Left ventricle myocardium inferior (tissue), 1 donor: Measurements from ENCODE around the gene PSD4. TPM values are rescaled to one million over a fixed set of nuclear protein-coding genes. Genes with fewer than 3 reads are reported as not detected.

Source experiments
- DNase-seq: peaks from one replicate; pipeline ENCODE4 v3.0.0-alpha.2; 2020
- H3K27ac ChIP-seq: fragments of 200-600 bp; replicated peaks from 2 replicates; pipeline ENCODE4 v1.8.0; 2021
- H3K27me3 ChIP-seq: fragments of 200-600 bp; 2 replicates; pipeline ENCODE4 v1.8.0; 2021; ENCODE audit warnings: low read depth
- H3K36me3 ChIP-seq: fragments of 200-600 bp; 2 replicates; pipeline ENCODE4 v1.8.0; 2021
- H3K4me1 ChIP-seq: fragments of 200-600 bp; 2 replicates; pipeline ENCODE4 v1.8.0; 2021
- H3K4me3 ChIP-seq: fragments of 200-600 bp; 2 replicates; pipeline ENCODE4 v1.8.0; 2021; ENCODE audit warnings: mild to moderate bottlenecking, moderate library complexity
- H3K9me3 ChIP-seq: fragments of 200-600 bp; replicated peaks from 2 replicates; pipeline ENCODE4 v1.8.0; 2021
- CTCF ChIP-seq: fragments of 200-600 bp; IDR thresholded peaks from 2 replicates; pipeline ENCODE4 v1.8.0; 2021; ENCODE audit warnings: antibody characterized with exemption, mild to moderate bottlenecking, borderline replicate concordance
- intact Hi-C: fragments of 100-400 bp; cut with micrococcal nuclease; formaldehyde crosslinking; loops from one replicate; pipeline ENCODE4 v1.11.0; 2022
- total RNA-seq: library from RNA; stranded (reverse); fragmentation: NEBNext Ultra II Directional; extraction: Animal tissue kit (Norgen Biotek cat#: 25700); gene quantifications from one replicate; pipeline ENCODE4 v1.2.1, GENCODE V29; 2021
- donor health status: DM: no; HTN: yes; CAD: no; lungs with severe emphysema.

PSD4 gene
- total RNA-seq, 1 donor from 2014 or later, result 2.2 TPM

- no peaks in the 10 kb centered on the region for H3K9me3 ChIP-seq
- peaks cover 56% of the 10 kb centered on the region for H3K27me3 ChIP-seq
- no peak overlapping the region for H3K27ac ChIP-seq
- H3K4me1 ChIP-seq, result no peaks in the 10 kb centered on the region
- no peak for TF ChIP-seq CTCF
- intact Hi-C loops, result no loop called here
- H3K36me3 ChIP-seq, result no peaks in the 10 kb centered on the region
- peak overlapping the region; percentile 60 for H3K4me3 ChIP-seq
- no peak for DNase-seq
These were observed 15.6 kb upstream of the PSD4 start for GRCh38 chr2:113157897-113158753.

- Histone ChIP-seq H3K4me3 (no peak overlapping the region), H3K27me3 (peaks cover 60% of the 10 kb centered on the region), H3K27ac (no peak overlapping the region), H3K9me3 (no peaks in the 10 kb centered on the region), H3K36me3 (no peaks in the 10 kb centered on the region), H3K4me1 (no peaks in the 10 kb centered on the region)
- DNase-seq, result no peak
- TF ChIP-seq CTCF, result no peak
- intact Hi-C loops, result no loop called here
These were observed 14.8 kb upstream of the PSD4 start for GRCh38 chr2:113158884-113159553.

GRCh38 chr2:113160248-113160647, 13.5 kb upstream of the PSD4 start:
- intact Hi-C loops, result no loop called here
- no peak for TF ChIP-seq CTCF
- DNase-seq, result no peak
- H3K4me1 ChIP-seq, result no peaks in the 10 kb centered on the region
- H3K27me3 ChIP-seq, result peaks cover 48% of the 10 kb centered on the region
- H3K27ac ChIP-seq, result no peak overlapping the region
- H3K9me3 ChIP-seq, result no peaks in the 10 kb centered on the region
- no peaks in the 10 kb centered on the region for H3K36me3 ChIP-seq
- H3K4me3 ChIP-seq, result no peak overlapping the region

GRCh38 chr2:113160962-113161361, 12.8 kb upstream of the PSD4 start:
- intact Hi-C loops, result no loop called here
- H3K9me3 ChIP-seq, result no peaks in the 10 kb centered on the region
- no peak for TF ChIP-seq CTCF
- peaks cover 40% of the 10 kb centered on the region for H3K27me3 ChIP-seq
- H3K4me3 ChIP-seq, result no peak overlapping the region
- H3K27ac ChIP-seq, result no peak overlapping the region
- DNase-seq, result no peak
- H3K4me1 ChIP-seq, result no peaks in the 10 kb centered on the region
- H3K36me3 ChIP-seq, result no peaks in the 10 kb centered on the region

DNA sequence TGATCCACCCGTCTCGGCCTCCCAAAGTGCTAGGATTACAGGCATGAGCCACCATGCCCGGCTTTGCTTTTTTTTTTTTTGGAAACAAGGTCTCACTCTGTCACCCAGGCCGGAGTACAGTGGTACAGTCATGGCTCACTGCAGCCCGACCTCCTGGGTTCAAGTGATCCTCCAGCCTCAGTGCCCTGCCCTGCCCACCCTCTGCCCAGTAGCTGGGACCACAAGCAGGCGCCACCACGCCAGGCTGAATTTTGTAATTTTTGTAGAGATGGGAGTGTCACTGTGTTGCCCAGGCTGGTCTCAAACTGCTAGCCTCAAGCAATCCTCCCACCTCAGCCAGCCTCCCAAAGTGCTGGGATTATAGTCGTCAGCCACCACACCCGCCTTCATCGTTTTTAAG, 11.6 kb upstream of the PSD4 start:
- peaks cover 4% of the 10 kb centered on the region for H3K4me1 ChIP-seq
- TF ChIP-seq CTCF, result no peak
- intact Hi-C loops, result no loop called here
- H3K27ac ChIP-seq, result no peak overlapping the region
- H3K27me3 ChIP-seq, result peaks cover 28% of the 10 kb centered on the region
- no peak overlapping the region for H3K4me3 ChIP-seq
- DNase-seq, result no peak
- no peaks in the 10 kb centered on the region for H3K36me3 ChIP-seq
- H3K9me3 ChIP-seq, result no peaks in the 10 kb centered on the region
